ENCODE measurements around the gene RPS6KB2. TPM values are rescaled to one million over a fixed set of nuclear protein-coding genes. Genes with fewer than 3 reads are reported as not detected.

RPS6KB2 gene
- total and polyA plus RNA-seq, 2 experiments from 2014 or later = 29.5 to 41.3 TPM

DNA sequence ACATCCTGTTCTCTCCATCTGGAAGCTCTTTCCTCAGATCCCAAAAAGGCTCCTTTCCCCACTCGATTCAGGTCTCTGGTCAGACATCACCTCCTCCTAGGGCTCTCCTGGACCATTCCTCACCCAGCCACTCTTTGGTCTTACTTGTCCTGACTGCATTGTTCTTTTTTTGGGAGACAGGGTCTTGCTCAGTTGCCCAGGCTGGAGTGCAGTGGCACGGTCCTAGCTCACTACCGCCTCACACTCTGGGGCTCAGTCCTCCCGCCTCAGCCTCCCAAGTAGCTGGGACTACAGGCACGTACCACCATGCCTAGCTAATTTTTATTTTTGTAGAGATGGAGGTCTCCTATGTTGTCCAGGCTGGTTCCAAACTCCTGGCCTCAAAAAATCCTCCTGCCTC lies 17.2 kb downstream of the RPS6KB2 start:
- DNase-seq (ENCODE audit: low spot score) (no peak), ATAC-seq (no peak)
- no peak overlapping the region for H3K4me3 ChIP-seq
- no peaks in the 10 kb centered on the region for H3K27me3 ChIP-seq (ENCODE audit: insufficient read depth)
- Mint-ChIP-seq H3K27me3 (ENCODE audit: insufficient read depth, low read depth, poor library complexity) (peaks cover 22% of the 10 kb centered on the region), H3K27ac (no peak overlapping the region), H3K9me3 (no peaks in the 10 kb centered on the region), H3K36me3 (ENCODE audit: low read depth) (peaks cover 11% of the 10 kb centered on the region; the same call in 1 of the 3 replicates), H3K4me1 (peaks cover 5% of the 10 kb centered on the region; the same call in 2 of the 3 replicates), H3K4me3 (peak overlapping the region; percentile 16; the same call in 2 of the 3 replicates)
- H3K27ac ChIP-seq (ENCODE audit: low read depth) = no peak overlapping the region
- no peak overlapping the region for H2AFZ ChIP-seq
- 0 out of 2 replicates have a peak, but pooled peaks cover 3% of the 10 kb centered on the region for H3K4me1 ChIP-seq (ENCODE audit: insufficient read depth)
- no peak overlapping the region for H3K4me2 ChIP-seq
- 0 out of 2 replicates have a peak, but pooled peaks cover 4% of the 10 kb centered on the region for H3F3A ChIP-seq (replicated peaks; ENCODE audit: low read depth)
- H4K20me1 ChIP-seq (replicated peaks; ENCODE audit: insufficient read depth) = no peaks in the 10 kb centered on the region
- TF ChIP-seq, protein P1, sequence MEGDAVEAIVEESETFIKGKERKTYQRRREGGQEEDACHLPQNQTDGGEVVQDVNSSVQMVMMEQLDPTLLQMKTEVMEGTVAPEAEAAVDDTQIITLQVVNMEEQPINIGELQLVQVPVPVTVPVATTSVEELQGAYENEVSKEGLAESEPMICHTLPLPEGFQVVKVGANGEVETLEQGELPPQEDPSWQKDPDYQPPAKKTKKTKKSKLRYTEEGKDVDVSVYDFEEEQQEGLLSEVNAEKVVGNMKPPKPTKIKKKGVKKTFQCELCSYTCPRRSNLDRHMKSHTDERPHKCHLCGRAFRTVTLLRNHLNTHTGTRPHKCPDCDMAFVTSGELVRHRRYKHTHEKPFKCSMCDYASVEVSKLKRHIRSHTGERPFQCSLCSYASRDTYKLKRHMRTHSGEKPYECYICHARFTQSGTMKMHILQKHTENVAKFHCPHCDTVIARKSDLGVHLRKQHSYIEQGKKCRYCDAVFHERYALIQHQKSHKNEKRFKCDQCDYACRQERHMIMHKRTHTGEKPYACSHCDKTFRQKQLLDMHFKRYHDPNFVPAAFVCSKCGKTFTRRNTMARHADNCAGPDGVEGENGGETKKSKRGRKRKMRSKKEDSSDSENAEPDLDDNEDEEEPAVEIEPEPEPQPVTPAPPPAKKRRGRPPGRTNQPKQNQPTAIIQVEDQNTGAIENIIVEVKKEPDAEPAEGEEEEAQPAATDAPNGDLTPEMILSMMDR (conservative IDR thresholded peaks at IDR 0.05; ENCODE audit: low read depth in 2 of 2) = no peak
- no peak for TF ChIP-seq ZNF114 (CRISPR knock-in tag; IDR thresholded peaks at IDR 0.05)
- TF ChIP-seq, protein P2, sequence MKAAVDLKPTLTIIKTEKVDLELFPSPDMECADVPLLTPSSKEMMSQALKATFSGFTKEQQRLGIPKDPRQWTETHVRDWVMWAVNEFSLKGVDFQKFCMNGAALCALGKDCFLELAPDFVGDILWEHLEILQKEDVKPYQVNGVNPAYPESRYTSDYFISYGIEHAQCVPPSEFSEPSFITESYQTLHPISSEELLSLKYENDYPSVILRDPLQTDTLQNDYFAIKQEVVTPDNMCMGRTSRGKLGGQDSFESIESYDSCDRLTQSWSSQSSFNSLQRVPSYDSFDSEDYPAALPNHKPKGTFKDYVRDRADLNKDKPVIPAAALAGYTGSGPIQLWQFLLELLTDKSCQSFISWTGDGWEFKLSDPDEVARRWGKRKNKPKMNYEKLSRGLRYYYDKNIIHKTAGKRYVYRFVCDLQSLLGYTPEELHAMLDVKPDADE (IDR thresholded peaks at IDR 0.05) = no peak
- TF ChIP-seq CREB1 (CRISPR knock-in tag; IDR thresholded peaks at IDR 0.05; ENCODE audit: low read depth) = no peak
- TF ChIP-seq STAT1 (IDR thresholded peaks at IDR 0.05; ENCODE audit: unreplicated experiment) = no peak
- TF ChIP-seq, protein P3, sequence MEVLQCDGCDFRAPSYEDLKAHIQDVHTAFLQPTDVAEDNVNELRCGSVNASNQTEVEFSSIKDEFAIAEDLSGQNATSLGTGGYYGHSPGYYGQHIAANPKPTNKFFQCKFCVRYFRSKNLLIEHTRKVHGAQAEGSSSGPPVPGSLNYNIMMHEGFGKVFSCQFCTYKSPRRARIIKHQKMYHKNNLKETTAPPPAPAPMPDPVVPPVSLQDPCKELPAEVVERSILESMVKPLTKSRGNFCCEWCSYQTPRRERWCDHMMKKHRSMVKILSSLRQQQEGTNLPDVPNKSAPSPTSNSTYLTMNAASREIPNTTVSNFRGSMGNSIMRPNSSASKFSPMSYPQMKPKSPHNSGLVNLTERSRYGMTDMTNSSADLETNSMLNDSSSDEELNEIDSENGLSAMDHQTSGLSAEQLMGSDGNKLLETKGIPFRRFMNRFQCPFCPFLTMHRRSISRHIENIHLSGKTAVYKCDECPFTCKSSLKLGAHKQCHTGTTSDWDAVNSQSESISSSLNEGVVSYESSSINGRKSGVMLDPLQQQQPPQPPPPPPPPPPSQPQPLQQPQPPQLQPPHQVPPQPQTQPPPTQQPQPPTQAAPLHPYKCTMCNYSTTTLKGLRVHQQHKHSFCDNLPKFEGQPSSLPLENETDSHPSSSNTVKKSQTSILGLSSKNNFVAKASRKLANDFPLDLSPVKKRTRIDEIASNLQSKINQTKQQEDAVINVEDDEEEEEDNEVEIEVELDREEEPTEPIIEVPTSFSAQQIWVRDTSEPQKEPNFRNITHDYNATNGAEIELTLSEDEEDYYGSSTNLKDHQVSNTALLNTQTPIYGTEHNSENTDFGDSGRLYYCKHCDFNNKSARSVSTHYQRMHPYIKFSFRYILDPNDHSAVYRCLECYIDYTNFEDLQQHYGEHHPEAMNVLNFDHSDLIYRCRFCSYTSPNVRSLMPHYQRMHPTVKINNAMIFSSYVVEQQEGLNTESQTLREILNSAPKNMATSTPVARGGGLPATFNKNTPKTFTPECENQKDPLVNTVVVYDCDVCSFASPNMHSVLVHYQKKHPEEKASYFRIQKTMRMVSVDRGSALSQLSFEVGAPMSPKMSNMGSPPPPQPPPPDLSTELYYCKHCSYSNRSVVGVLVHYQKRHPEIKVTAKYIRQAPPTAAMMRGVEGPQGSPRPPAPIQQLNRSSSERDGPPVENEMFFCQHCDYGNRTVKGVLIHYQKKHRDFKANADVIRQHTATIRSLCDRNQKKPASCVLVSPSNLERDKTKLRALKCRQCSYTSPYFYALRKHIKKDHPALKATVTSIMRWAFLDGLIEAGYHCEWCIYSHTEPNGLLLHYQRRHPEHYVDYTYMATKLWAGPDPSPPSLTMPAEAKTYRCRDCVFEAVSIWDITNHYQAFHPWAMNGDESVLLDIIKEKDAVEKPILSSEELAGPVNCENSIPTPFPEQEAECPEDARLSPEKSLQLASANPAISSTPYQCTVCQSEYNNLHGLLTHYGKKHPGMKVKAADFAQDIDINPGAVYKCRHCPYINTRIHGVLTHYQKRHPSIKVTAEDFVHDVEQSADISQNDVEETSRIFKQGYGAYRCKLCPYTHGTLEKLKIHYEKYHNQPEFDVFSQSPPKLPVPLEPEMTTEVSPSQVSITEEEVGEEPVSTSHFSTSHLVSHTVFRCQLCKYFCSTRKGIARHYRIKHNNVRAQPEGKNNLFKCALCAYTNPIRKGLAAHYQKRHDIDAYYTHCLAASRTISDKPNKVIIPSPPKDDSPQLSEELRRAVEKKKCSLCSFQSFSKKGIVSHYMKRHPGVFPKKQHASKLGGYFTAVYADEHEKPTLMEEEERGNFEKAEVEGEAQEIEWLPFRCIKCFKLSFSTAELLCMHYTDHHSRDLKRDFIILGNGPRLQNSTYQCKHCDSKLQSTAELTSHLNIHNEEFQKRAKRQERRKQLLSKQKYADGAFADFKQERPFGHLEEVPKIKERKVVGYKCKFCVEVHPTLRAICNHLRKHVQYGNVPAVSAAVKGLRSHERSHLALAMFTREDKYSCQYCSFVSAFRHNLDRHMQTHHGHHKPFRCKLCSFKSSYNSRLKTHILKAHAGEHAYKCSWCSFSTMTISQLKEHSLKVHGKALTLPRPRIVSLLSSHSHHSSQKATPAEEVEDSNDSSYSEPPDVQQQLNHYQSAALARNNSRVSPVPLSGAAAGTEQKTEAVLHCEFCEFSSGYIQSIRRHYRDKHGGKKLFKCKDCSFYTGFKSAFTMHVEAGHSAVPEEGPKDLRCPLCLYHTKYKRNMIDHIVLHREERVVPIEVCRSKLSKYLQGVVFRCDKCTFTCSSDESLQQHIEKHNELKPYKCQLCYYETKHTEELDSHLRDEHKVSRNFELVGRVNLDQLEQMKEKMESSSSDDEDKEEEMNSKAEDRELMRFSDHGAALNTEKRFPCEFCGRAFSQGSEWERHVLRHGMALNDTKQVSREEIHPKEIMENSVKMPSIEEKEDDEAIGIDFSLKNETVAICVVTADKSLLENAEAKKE (CRISPR knock-in tag; IDR thresholded peaks at IDR 0.05) = no peak
- no peak for TF ChIP-seq NANOG (IDR thresholded peaks at IDR 0.05; ENCODE audit: borderline replicate concordance)
- TF ChIP-seq POLR2AphosphoS5 (IDR thresholded peaks at IDR 0.05; ENCODE audit: low read depth) = no peak
- no peak for TF ChIP-seq ZNF331 (CRISPR knock-in tag; IDR thresholded peaks at IDR 0.05; ENCODE audit: low read depth)
- TF ChIP-seq EZH2phosphoT487 (IDR thresholded peaks at IDR 0.05; ENCODE audit: unreplicated experiment) = no peak
- no peaks in the 10 kb centered on the region for H3K36me3 ChIP-seq (ENCODE audit: insufficient read depth)
- no peaks in the 10 kb centered on the region for H3K9me2 ChIP-seq (ENCODE audit: insufficient read depth)
- no peaks in the 10 kb centered on the region for H3K79me2 ChIP-seq (replicated peaks; ENCODE audit: insufficient read depth)
